GM19467 (cell line): ENCODE data around the gene TAOK1.
"Not testable (repeated sequence)": the region's sequence is repeated elsewhere in the genome, so short reads cannot be mapped to it uniquely, and the experiment has no call there.

Source experiments
- ATAC-seq: cut with Tn5 transposase; IDR thresholded peaks from one replicate; pipeline ENCODE4 v1.9.1; 2021; ENCODE audit warnings: mild to moderate bottlenecking, moderate library complexity; ENCODE audit not compliant: unreplicated experiment

The TAOK1 gene

DNA sequence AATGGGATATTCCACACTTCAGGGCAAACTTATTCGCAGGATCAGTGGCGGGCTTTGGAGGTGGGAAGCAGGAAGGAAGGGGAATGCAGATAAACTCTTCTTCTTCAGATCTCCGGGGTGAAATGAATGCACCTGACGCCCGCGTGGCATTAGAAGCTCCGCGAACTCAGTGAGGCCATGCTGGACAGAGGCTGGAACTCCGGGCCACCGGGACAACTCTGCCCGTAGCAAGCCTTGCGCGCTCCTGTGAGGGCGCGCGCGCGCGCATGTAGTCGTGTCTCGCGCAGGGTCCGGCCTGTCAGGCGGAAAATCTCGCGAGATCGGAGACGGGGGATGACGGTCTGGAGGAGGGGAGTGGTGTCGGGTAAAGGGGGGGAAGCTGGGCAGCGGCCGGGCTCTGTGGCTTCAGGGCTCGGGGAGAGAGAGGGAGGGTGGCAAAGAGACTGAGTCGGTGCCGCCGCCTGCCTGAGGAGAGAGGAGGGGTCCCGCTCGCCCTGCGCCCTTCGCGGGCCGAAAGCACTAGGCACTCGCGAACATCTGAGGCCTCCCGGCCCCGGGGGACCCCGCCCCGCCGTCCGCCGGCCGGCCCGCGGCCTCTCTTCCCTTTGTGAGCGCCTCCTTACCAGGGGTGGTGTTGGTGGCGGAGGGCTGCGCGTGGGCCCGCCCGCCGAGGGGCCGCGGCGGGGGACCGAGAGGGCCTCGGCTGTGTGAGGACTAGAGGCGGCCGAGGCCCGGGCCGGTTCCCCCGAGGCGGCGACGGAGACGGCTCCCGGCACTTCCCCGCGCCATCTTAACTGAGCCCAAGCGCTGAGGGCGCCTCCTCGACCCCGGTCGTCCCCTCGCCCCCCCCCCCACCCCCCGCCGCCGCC lies at the start of gene TAOK1:
TAOK1 (plus strand) TSS at position 382 of the 869 bp plus-strand sequence. CDS start 61,186 bp downstream, outside the sequence.
- peak; percentile 63 for ATAC-seq

DNA sequence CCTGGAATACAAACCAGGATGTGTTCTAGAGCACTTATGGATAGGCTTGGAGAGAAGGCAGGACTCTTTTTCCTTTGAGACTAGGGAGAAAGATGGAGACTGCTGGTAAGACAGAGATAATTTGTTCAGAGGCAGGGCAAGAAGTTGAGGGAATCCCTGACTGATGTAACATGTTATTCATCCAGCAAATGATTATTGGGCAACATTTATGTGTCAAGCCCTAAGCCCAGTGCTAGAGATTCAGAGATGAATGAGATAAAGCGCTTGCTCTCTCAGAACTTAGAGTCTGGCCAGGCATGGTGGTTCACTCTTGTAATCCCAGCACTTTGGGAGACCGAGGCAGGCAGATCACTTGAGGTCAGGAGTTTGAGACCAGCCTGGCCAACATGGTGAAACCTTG lies 48.4 kb upstream of the TAOK1 start:
- no peak for ATAC-seq

DNA sequence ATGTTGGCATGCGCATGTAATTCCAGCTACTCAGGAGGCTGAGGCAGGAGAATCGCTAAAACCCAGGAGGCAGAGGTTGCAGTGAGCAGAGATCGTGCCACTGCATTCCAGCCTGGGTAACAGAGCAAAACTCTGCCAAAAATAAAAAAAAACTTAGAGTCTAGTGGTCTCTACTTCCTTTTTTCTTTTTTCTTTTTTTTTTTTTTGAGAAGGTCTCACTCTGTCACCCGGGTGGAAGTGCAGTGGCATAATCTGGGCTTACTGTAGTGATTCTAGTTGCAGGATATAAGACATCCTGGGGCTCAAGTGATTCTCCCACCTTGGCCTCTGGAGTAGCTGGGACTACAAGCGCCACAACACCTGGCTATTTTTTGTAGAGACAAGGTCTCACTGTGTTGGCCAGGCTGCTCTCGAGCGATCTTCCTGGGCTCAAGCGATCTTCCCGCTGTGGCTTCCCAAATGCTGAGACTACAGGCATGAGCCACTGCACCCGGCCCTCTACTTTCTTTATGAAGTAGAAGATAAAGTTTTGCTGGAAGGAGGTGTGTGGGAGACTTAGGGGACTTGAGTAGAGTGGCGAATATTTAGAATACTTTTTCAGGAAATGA lies 47.9 kb upstream of the TAOK1 start:
- ATAC-seq, result no peak

DNA sequence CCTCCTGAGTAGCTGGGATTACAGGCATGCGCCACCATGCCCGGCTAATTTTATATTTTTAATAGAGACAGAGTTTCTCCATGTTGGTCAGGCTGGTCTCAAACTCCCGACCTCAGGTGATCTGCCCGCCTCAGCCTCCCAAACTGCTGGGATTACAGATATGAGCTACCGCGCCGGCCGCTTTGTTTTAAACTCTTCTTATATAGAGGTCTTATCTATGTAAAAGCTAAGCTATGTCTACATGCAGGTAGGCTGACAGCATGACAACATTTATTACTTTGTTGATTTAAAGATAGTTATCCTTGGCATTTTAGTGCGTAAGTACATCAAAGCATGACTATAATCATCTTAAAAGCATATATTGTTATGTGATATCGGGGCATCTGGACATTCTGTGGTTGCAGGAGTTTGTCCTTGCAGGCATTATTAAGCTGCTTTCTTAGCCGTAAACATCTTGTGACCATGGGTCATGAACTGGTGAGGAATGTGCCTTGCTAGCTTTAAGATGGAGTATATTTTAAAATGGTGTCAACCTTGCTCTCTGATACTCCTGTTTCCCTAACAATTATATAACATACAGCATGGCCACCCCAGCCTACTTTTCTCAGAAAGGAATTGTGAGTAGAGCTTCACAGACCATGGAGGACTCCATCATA lies 45.8 kb upstream of the TAOK1 start:
- ATAC-seq, result no peak

DNA sequence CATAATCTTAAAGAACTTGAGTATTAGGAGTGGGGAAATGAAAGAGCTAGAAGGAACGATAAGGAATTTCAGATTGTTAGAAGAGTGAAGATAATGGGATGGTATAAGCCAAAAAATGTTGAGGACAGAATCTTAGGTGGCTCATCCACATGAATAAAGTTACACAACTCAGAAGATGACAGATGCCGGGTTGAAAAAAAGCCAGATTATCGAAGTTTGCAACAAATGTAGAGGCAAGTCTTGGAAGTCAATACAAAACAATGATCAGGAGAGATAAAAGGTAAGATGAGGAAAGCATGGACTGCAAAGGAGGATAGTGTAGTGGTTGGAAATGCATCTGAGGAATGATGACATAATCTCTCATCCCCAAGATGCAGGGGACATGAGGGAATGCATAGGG lies 45.1 kb upstream of the TAOK1 start:
- ATAC-seq, result no peak

DNA sequence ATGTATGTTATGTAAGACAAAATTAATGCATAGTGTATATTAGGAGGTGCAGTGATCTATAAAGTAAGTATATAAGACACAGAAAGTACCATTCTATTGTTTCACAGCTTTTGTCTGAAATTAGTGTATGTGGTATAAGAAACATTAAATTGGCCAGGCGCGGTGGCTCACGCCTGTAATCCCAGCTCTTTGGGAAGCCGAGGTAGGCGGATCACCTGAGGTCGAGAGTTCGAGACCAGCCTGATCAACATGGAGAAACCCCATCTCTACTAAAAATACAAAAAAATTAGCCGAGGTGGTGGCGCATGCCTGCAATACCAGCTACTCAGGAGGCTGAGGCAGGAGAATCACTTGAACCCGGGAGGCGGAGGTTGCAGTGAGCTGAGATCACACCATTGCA lies 44.7 kb upstream of the TAOK1 start:
- ATAC-seq, result not testable (repeated sequence)

DNA sequence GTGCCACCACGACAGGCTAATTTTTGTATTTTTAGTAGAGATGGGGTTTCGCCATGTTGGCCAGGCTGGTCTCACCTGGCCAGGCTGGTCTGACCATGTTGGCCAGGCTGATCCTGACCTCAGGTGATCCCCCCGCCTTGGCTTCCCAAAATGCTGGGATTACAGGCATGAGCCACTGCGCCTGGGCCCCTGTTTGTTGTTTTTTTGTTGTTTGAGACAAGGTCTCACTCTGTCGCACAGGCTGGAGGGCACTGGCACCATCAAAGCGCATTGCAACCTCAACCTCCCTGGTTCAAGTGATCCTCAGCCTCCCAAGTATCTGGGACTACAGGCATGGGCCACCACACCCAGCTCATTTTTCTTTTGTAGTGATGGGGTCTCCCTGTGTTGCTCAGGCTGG lies 43.7 kb upstream of the TAOK1 start:
- ATAC-seq, result no peak

DNA sequence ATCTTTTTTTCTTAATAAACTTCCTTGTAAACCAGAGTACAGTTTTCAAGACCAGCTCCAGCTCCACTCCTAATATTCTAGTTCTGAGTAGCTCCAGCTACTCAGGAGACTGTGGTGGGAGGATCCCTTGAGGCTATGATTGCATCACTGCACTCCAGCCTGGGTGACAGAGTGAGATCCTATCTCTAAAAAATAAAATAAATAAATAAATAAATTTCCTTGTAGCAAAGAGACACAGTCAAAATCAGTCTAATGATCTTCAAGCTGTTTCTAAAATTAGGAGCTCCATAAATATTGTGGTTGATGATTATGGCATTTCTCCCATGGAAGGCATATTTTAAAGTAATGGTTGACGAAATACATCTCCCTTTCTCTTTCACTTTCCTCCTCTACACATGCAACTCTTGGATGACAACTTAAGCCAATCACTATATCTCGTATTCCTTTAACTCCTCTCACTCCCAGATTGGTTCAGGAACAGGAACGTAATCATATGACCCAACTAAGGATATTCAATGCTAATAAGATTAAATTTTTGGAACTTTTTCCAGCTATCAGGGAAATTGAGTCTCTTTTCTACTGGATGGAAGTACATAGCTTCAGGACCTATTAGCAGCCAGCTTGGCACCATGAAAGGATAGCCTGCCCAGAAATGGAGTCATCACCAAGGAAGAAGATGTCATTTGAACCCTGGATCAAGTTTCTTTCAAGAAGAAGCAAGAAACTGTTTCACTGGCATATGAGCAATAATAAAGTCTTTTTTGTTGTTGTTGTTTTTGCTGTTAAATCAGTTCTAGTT lies 42.1 kb upstream of the TAOK1 start:
- no peak for ATAC-seq

DNA sequence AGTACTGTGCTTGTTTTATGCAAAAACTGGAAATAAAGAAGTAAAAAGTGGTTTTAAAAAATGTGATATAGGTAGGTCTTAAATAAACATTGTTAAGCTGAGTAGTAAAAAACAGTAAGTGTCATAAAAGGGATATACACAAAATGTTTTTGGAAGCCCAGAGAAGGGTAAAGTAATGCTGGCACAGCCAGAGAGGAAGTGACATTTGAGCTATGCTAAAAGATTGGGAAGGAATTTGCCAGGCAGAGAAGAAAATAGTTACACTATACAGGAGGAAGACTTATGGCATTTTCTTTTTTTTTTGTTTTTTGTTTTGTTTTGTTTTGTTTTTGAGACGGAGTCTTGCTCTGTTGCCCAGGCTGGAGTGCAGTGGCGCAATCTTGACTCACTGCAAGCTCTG lies 40.8 kb upstream of the TAOK1 start:
- no peak for ATAC-seq

DNA sequence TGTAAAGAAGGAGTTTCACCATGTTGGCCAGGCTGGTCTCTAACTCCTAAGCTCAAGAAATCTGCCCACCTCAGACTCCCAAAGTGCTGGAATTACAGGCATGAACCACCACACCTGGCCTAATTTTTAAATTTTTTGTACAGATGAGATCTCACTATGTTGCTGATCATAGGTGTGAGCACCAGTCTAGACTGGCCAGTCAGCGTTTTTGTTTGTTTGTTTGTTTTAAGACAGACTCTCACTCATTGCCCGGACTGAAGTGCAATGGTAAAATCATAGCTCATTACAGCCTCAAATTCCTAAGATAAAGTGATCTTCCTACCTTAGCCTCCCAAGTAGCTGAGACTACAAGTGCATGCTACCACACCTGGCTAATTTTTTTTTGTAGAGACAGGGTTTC lies 38.0 kb upstream of the TAOK1 start:
- no peak for ATAC-seq

DNA sequence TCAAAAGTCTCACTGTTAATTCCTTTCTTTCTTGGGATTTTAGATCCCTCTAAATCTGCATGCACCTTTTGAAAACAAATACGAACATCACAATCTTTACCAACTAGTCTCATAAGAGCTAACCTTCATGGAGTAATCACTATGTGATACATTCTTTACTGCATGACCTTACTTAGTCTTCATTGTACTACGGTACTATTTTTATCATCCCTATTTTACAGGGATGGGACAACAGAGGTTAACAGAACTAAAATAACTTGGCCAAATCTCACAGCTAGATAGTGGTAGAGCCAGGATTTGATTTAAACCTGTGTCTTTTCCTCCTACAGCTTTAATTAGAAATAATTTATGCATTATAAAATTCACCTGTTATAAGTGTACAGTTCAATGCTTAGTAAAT lies 32.9 kb upstream of the TAOK1 start:
- ATAC-seq, result no peak

DNA sequence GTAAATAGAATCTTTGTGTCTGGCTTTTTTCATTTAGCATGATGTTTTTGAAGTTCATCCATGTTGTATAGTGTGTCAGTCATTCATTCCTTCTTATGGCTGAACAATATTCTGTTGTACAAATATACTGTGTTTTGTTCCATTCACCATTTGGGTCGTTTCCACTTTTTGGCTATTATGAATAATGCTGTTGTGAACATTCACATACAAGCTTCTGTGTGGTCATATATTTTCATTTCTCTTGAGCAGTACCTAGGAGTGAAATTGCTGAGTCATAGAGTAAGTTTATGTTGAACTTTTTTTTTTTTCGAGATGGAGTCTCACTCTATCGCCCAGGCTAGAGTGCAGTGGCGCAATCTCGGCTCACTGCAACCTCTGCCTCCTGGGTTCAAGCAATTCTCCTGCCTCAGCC lies 32.3 kb upstream of the TAOK1 start:
- no peak for ATAC-seq

DNA sequence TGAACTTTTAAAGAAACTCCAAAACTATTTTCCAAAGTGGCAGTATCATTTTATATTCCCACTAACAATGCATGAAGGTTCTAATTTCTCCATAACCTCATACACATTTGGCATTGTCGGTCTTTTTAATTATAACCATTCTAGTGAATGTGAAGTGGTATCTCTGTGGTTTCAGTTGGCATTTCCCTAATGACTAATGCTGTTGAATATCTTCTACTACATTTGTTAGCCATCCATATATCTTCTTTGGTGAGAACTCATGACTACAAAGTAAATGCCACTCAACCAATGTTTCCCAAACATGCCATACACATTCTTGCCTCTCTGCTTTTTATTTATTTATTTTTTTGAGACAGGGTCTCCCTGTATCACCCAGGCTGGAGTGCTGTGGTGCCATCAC lies 31.7 kb upstream of the TAOK1 start:
- no peak for ATAC-seq

DNA sequence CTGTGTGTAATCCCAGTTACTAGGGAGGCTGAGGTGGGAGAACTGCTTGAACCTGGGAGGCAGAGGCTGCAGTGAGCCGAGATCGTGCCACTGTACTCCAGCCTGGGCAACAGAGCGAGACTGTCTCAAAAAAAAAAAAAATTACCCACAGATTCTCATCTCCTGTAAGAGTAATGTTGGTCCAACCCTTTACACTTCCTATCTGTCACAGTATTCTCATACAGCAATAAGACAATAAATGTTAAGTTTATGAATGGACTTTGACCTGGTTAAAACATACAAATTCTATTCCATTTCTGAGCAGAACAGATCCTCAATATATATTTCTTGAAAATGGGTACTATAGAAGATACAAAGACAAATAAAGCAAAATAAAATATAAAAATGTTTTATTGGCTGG lies 30.4 kb upstream of the TAOK1 start:
- ATAC-seq, result no peak

DNA sequence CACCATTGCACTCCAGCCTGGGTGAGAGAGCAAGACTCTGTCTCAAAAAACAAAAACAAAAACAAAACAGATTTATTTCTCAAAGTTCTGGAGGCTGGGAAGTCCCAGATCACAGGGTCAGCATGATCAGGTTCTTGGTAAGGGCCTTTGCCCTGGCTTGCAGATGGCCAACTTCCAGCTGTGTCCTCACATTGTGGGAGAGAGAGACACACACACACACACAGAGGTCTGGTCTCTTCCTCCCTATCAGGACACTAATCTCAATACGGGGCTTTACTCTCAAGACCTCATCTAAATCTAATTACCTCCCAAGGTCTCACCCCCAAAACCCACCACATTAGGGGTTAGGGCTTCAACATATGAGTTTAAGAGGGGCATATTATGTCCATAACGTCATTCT lies 26.4 kb upstream of the TAOK1 start:
- no peak for ATAC-seq

DNA sequence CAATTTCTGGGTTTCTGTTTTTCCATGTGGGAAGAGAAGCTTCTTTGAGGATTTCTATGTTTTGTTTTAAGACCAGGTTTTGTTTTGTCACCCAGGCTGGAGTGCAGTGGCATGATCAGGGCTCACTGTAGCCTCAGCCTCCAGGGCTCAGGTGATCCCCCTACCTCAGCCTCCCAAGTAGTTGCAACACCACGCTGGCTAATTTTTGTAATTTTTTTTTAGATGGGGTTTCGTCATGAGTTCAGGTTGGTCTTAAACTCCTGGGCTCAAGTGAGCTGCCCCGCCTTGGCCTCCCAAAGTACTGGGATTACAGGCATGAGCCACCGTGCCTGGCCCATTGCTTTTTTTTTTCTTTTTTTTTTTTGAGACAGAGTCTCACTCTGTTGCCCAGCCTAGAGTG lies 25.5 kb upstream of the TAOK1 start:
- no peak for ATAC-seq

DNA sequence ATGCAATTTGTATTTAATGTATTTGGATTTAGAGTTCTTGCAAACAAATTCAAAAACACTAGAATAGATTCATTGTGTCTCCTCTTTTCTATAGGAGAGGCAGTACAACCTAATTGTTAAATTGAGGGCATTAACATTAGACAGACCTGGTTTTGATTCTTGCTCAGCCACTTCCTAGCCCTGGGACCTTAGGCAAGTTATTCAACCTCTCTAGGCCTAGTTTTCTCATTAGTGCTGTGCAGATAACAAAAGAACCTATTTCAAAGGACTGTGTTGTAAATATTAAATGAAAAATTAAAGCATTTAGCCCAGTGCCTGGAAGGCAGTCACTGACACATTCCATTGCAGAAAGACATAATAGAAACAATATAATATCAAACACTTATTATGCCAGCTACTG lies 22.0 kb upstream of the TAOK1 start:
- ATAC-seq, result no peak

DNA sequence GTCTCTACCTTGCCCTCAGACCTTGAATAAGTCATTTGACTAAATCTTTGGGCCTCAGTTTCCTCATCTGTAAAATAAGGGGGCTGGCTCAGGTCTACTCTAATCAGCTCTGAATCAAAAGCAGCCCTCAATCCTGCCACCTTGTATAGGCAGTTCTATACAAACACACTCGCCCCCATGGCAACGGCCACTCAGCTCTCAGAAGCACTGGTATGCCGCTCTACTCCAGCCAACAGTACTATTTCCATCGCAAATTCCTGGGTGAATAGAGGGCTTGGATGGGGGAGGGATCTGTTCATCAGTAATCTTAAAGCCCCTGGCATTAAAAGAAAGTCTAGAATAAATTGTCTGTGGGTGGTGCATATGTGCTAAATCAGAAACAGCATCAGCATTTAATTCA lies 21.2 kb upstream of the TAOK1 start:
- no peak for ATAC-seq

DNA sequence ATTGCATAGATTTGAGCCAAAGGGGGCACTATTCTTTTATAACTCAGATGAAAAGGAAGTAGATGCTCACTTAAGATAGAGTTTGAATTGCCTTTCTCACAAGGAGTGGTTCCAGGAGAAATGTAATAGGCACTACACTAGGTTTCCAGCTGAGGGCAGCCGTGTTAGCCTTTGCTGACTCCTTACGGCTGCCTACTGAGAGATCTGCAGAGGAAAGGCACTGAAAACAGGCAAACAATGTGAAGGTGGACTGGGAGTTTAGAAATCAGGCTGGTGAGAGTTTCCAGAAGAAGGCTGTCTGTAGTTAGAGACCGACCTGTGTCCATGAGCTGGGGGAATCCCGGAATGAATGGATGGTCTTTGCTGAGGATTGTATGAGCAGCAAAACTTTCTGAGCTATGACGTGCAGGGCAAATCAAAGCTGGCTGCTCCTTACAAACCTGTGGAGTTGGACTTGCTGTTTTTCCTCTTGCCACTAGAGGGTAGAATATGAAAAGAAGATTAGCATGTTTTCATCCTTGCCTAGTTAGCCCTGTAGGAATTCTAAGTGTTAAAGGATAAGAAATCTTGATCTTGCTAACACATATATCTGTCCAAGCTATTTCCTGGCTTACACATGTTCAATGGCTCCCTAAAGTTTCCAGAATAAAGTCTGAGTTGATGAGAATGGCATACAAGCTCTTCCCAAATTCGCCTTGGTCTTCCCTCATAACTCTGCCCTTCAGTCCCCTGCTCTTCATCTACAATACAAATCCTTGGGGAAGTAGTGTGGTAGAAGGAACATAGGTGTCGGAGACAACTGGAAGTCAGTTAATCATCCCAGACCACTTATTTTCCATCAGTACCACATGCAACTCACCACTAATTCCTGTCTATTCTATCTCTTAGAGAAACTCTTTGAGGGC lies 20.1 kb upstream of the TAOK1 start:
- ATAC-seq, result no peak

DNA sequence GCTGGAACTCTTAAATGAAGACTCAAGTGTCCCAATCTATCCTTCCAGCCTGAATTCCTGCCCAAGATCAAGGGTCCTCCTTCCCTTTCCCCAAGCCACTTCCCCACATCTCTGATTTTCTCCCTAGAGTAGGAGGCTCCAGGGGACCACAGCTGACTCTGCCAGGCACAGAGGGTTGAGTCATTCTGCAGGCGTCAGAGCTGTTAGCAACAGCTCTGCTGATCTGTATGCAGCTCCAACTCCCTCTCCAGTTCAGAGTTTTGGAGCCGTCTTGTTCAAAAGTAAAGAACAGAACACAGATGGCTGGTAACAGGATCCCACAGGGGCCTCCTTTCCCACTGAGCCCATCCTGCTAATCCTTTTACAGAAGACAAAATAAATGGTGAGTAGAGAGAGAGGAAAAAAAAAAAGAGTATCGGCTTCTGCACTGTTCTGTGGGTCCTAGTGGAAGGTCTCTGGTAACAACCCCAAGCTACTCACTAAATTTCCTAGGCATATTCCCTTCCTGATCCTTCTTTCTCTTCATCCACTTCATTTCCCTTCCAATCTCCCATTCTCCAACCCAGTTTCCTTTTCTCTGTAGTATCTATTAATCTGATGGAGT lies 13.4 kb upstream of the TAOK1 start:
- ATAC-seq, result no peak
